Esophagus squamous epithelium (tissue), 4 donors: ENCODE results near the gene CSTF2.

Experiments
- POLR2A ChIP-seq, 4 donors: fragments of 450-650 bp; IDR thresholded peaks; one replicate each; pipeline ENCODE4 v1.6.1; 2017; ENCODE audit warnings: antibody characterized with exemption in 4 of 4, mild to moderate bottlenecking in 4 of 4, moderate library complexity in 3 of 4
- TF ChIP-seq, protein P1 (sequence below), 6 experiments: fragments of 450-650 bp in 4 of 6; fragments of 200-600 bp in 2 of 6; sonication (generic) in 2 of 6; IDR thresholded peaks; one replicate each; pipeline ENCODE4 v1.5.1; 2016 to 2019; ENCODE audit warnings: antibody characterized with exemption in 6 of 6, mild to moderate bottlenecking in 4 of 6, moderate library complexity in 4 of 6

DNA sequence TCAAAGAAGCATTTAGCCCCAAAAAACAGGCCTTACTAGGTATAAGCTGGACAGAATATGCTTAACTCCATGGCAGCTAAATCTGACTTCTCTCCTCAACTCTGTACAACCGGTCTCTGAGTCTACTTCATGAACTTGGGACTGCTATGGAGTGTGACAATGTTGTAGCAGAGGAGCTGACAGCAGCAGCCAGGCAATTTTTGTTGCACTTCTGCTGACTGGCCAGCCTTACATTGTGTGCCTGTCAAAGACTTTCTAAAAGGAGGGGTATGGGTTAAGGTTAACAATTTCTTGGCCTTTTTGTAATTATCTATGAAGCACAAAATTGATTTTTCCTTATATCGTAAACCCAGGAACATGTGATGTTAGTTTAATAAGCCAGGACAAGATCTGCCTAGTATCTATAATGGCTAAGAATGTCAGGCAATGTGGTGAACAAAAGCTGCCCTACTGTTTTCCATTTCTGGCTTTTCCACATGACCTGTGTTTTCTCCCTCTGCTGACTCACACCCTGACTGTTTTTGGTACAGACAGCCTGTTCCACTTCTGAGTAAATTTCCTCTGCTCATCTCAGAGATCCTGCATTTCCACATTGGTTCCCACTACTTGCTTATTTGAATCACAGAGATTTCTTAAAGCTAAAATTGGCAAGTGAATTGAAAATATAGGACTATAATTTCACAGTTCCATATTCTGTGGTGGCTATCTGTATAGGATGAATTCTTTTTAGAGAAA, 44.6 kb downstream of the CSTF2 start:
- TF ChIP-seq, protein P1, sequence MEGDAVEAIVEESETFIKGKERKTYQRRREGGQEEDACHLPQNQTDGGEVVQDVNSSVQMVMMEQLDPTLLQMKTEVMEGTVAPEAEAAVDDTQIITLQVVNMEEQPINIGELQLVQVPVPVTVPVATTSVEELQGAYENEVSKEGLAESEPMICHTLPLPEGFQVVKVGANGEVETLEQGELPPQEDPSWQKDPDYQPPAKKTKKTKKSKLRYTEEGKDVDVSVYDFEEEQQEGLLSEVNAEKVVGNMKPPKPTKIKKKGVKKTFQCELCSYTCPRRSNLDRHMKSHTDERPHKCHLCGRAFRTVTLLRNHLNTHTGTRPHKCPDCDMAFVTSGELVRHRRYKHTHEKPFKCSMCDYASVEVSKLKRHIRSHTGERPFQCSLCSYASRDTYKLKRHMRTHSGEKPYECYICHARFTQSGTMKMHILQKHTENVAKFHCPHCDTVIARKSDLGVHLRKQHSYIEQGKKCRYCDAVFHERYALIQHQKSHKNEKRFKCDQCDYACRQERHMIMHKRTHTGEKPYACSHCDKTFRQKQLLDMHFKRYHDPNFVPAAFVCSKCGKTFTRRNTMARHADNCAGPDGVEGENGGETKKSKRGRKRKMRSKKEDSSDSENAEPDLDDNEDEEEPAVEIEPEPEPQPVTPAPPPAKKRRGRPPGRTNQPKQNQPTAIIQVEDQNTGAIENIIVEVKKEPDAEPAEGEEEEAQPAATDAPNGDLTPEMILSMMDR (IDR thresholded peaks at IDR 0.05) = no peak
- TF ChIP-seq POLR2A (IDR thresholded peaks at IDR 0.05) = no peak
